UCSD-AML1 (cell line): Measurements from ENCODE around the gene ACSM6.

ENCODE experiments used
- DNase-seq: peaks from one replicate; lab custom pipeline; 2025; ENCODE audit not compliant: unreplicated experiment; lab: John Stamatoyannopoulos, UW

The ACSM6 gene

DNA sequence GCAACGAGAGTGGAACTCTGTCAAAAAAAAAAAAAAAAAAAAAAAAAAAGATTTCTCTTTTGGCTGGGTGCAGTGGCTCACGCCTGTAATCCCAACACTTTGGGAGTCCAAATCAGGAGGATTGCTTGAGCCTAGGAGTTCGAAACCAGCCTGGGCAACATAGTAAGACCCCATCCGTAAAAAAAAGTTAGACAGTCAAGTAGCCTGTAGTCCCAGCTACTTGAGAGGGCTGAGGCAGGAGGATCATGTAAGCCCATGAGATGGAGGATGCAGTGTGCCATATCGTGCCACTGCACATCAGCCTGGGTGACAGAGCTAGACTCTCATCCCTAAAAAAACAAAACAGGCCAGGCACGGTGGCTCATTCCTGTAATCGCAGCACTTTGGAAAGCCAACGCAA lies 71.5 kb downstream of the ACSM6 start:
- no peak for DNase-seq

DNA sequence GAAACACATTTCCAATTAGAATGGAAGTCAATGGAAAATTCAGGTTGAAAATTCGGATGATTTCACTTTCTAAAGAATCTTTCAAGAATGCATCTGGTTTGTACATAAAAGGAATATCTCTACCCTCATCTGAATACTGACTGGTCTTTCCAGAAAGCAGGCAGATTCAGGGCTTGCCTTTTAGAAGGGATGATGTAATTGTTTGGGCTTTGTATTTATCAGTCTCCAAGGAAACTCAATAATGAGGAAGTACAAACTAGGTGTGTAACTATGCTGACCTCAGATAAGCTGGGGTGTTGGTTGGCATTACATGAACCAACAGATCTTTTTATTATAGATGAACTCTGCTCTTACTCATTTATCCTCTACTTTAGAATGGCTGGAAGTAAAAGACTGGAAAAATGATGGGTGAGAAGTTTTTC lies 72.6 kb downstream of the ACSM6 start:
- DNase-seq: no peak

DNA sequence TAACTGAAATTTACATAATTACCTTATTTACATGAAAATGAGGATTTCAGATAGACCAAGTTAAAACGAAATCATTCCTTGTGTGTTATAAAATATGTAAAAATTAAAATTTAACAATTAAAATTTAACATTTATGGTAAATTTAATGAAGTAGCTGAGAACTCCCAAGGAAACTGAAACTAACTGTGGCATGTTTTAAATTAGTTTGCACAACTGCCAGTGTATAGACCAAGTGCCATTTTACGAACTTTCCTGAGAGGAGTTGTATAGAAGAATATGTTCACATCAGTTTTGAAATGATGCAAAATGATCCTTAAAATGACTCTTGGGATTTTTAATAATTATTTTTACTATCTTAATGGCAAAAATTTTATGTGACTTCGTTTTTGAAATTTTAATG lies 73.2 kb downstream of the ACSM6 start:
- DNase-seq: no peak

DNA sequence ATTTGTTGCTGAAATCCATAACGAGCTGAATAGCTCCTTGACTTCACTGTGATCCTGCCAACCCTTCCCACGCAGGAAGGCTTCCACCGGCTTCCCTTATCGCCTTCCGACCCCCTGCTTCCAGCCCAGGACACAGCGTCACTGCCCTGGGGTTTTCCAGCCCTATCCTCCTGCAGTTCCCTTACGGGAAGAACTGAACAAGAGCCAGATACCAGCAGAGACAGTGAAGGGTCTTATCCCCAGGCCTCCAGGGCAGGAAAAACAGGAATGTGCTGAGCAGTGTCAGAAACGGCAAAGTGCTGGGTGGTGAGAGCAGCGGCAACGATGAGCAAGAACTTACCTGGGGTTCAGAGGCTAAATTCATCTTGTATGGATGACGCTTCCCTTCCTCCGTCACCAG lies 74.4 kb downstream of the ACSM6 start:
- no peak for DNase-seq

DNA sequence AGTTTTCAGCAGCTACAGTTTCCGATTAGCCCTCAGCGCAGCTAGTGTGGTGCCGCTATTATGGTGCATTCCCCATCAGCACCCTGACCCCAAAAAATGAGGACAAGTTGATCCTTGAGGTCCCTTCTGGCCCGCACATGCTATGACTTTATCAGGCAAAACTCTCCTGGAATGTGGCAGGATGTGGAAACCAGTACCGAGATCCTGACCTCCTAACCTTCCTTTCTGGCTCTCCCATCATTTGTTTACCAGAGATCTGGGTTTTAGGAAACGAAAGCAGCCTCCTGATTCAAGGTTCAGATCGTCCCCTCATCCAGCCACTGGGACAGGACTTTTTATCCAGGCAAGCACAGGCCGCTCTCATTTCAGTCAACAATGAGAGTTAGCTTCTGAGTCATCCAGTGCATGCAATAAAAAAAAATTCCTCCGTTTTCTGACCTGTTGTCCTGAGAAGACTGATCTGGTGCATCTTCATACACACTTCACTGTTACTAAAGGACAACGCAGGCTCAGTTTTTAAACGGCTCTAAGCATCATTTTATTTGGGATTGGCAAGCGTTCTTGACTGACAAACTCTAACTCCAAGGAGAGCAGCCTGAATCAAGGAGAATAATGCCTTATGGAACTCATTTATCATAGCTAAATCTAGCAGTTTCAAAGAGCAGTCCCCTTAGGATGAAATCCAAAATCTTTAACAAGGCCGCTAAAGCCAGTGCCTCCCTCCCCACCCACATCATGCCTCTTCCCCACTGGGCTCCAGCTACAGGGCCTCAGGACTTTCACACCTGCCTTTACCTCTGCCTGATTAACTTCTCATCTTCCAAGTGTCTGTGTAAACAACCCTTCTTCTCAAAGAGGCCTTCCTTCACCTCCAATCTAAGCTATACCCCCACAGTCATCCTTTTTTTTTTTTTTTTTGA lies 79.6 kb downstream of the ACSM6 start:
- no peak for DNase-seq

DNA sequence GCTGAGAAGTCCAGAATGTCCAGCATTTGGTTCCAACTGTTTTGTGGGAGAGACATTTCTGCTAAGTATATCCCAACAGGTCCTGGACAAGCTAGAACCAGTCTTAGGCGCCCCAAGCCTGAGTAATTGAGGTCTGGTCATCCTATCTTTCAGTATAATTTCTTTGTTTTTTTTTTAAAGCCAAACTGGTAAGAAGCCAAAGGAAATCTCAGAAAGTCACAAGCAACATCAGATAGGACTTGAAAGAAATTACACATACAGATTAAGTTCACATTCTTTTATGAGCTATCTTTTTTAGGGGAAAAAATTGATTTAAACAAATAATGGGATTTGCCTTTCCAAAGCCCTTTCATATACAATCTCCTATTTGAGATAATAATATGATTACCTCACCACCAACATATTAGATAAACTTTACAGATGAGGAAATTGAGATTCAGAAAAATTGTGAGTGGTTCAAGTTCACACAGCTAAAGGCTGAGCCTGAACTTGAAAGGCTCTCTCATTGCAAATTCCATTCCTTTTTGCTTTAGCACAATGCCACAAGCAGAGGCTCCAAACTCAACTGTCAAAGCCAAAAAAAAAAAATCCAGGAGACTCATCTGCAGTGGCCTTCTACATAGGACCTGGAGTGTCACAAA lies 81.8 kb downstream of the ACSM6 start:
- no peak for DNase-seq

DNA sequence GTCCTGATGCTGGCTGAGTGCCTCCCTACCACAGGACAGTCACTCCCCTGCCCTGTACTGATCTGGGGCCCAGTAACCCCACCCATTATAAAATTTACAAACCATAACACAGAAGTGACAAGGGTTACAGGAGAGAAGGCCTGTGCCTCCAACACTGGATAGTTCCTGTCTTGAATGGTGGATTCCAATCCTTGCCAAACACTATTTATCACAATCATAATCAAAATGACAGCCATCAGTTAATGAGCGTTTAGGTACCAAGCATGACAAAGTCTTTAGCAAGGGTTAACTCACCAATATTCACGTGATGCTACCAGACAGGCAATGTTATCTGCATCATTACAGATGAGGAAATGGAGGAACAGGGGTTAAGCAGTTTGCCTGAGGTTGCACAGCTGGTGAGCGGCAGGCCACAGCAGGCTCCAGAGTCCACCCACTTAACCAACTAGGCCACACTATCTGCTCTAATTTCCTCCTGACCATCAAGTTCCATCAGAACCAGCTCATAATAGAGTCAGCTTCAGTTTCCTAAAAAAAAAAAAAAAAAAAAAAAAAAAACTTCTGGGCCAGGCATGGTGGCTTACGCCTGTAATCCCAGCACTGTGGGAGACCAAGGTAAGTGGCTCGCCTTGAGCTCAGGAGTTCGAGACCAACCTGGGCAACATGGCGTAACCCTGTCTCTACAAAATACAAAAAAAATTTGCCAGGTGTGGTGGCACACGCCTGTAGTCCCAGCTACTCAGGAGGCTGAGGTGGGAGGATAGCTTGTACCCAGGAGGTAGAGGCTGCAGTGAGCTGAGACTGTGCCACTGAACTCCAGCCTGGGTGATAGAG lies 82.5 kb downstream of the ACSM6 start:
- peak; percentile 27 for DNase-seq

DNA sequence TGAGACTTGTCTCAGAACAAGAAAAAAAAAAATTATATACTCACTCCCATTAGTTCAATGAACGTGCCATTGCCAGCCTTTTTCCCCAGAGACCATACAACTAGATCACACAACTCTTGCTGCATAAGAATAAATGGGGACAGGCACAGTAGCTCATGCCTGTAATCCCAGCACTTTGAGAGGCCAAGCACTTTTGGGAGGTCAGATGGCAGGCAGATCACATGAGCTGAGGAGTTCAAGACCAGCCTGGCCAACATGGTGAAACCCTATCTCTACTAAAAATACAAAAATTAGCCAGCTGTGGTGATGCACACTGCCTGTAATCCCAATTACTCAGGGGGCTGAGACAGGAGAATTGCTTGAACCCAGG lies 83.1 kb downstream of the ACSM6 start:
- DNase-seq: no peak

DNA sequence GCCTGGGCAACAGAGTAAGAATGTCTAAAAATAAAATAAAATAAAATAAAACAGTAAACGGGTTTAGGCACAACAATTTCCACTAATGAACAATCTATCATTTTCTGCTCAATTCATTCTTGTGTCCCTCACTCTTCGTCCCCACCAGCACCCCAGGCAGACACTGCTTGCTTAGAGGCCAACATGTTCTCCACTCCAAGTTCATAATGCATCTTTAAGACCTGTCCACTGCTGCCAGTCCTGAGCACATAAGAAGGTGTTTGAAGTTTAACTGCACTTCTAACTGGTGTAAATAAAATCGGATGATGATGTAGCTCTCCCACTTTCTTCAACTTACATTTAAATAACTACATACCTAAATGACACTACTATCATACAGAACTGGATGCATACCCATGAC lies 83.6 kb downstream of the ACSM6 start:
- no peak for DNase-seq
